Keratinocyte (primary cell): ENCODE data around the gene GRPEL1. TPM values are rescaled to one million over a fixed set of nuclear protein-coding genes. Genes with fewer than 3 reads are reported as not detected.

Source experiments
- DNase-seq: peaks from one replicate; pipeline ENCODE4 v3.0.0-alpha.2; 2011; ENCODE audit warnings: low read depth, missing footprints, low spot score
- FAIRE-seq: peaks from 2 replicates; lab custom pipeline; 2011; peaks lifted over from hg19 to GRCh38; lab: Jason Lieb, UNC
- H2AFZ ChIP-seq: 2 replicates; pipeline ENCODE4 v1.6.0; 2012; ENCODE audit warnings: low read length, control low read depth, inconsistent platforms; ENCODE audit not compliant: control insufficient read depth
- H3K27ac ChIP-seq: 2 replicates; pipeline ENCODE4 v1.5.1; 2011; ENCODE audit warnings: low read length; ENCODE audit not compliant: control insufficient read depth, insufficient read depth
- H3K27me3 ChIP-seq: 3 replicates; pipeline ENCODE4 v1.6.0; 2011; ENCODE audit warnings: low read length; ENCODE audit not compliant: control insufficient read depth, insufficient read depth; ENCODE audit errors: extremely low read depth
- H3K36me3 ChIP-seq, 2 experiments: 2 replicates in 1 of 2; 3 replicates in 1 of 2; pipeline ENCODE4 v1.5.1; 2011; ENCODE audit warnings: low read length in 2 of 2, mild to moderate bottlenecking in 1 of 2; ENCODE audit not compliant: control insufficient read depth in 2 of 2, insufficient read depth in 2 of 2; ENCODE audit errors: extremely low read depth in 1 of 2
- H3K4me1 ChIP-seq: 3 replicates; pipeline ENCODE4 v1.5.1; 2011; ENCODE audit warnings: low read length; ENCODE audit not compliant: control insufficient read depth, insufficient read depth; ENCODE audit errors: extremely low read depth
- H3K4me2 ChIP-seq: 3 replicates; pipeline ENCODE4 v1.6.0; 2011; ENCODE audit warnings: low read depth, low read length; ENCODE audit not compliant: control insufficient read depth, insufficient read depth; ENCODE audit errors: extremely low read depth
- H3K4me3 ChIP-seq, 3 experiments: fragments of 200-600 bp in 1 of 3; sonication (generic) in 1 of 3; 2 replicates in 2 of 3; 3 replicates in 1 of 3; pipeline ENCODE4 v1.5.1; 2011 to 2016; ENCODE audit warnings: low read length in 3 of 3, mild to moderate bottlenecking in 3 of 3, control low read depth in 2 of 3, inconsistent platforms in 1 of 3, low read depth in 1 of 3, mixed read lengths in 1 of 3, mixed run types in 1 of 3, moderate library complexity in 1 of 3; ENCODE audit not compliant: control insufficient read depth in 2 of 3, insufficient read depth in 2 of 3; ENCODE audit errors: extremely low read depth in 1 of 3
- H3K79me2 ChIP-seq: 2 replicates; pipeline ENCODE4 v1.6.0; 2012; ENCODE audit warnings: low read length; ENCODE audit not compliant: control insufficient read depth, insufficient read depth
- H3K9ac ChIP-seq: 3 replicates; pipeline ENCODE4 v1.6.0; 2011; ENCODE audit warnings: low read length; ENCODE audit not compliant: control insufficient read depth, insufficient read depth; ENCODE audit errors: extremely low read depth
- H3K9me1 ChIP-seq: 3 replicates; pipeline ENCODE4 v1.6.0; 2011; ENCODE audit warnings: low read length; ENCODE audit not compliant: control insufficient read depth, insufficient read depth; ENCODE audit errors: extremely low read depth
- H3K9me3 ChIP-seq: 2 replicates; pipeline ENCODE4 v1.5.1; 2012; ENCODE audit warnings: low read depth, low read length; ENCODE audit not compliant: control insufficient read depth
- H4K20me1 ChIP-seq: 3 replicates; pipeline ENCODE4 v1.6.0; 2011; ENCODE audit warnings: low read length; ENCODE audit not compliant: control insufficient read depth, insufficient read depth; ENCODE audit errors: extremely low read depth
- EZH2 ChIP-seq: IDR thresholded peaks from one replicate; pipeline ENCODE4 v1.6.1; 2012; ENCODE audit warnings: inconsistent platforms, mild to moderate bottlenecking, low read length, moderate library complexity
- dilution Hi-C: fragments of 300-500 bp; cut with MboI; formaldehyde crosslinking; loops from one replicate; pipeline ENCODE4 v1.7.0; 2020; ENCODE audit warnings: low sequenced_read_pairs; ENCODE audit not compliant: extremely low pct_ligation_motif_present
- polyA plus RNA-seq, 5 experiments: library from polyadenylated mRNA; depleted of rRNA in 3 of 5; stranded (reverse) in 3 of 5; stranded (forward) in 1 of 5; unstranded in 1 of 5; fragments of >200 nt; gene quantifications; 1 replicate in 1 of 5; 2 replicates in 3 of 5; 3 replicates in 1 of 5; pipeline versions ENCODE4 v1.2.1 to v1.2.3, GENCODE V29; 2011 to 2012; ENCODE audit warnings: missing spikeins in 2 of 5, low read depth in 1 of 5, low replicate concordance in 1 of 5
- TF ChIP-seq, protein P1 (sequence below), 3 experiments: IDR thresholded peaks in 1 of 3; conservative IDR thresholded peaks in 1 of 3; optimal IDR thresholded peaks in 1 of 3; 2 replicates in 2 of 3; 3 replicates in 1 of 3; pipeline versions ENCODE3 to v1.5.1; 2011; ENCODE audit warnings: low read length in 3 of 3, mild to moderate bottlenecking in 3 of 3, moderate library complexity in 2 of 3, control low read depth in 1 of 3, inconsistent platforms in 1 of 3; ENCODE audit not compliant: insufficient read depth in 2 of 3; ENCODE audit errors: extremely low read depth in 1 of 3

GRPEL1 gene
- polyA plus RNA-seq, 1 donor (not counting 4 experiments of a cell fraction or from before 2014, with no cell fraction given): 59.1 TPM

DNA sequence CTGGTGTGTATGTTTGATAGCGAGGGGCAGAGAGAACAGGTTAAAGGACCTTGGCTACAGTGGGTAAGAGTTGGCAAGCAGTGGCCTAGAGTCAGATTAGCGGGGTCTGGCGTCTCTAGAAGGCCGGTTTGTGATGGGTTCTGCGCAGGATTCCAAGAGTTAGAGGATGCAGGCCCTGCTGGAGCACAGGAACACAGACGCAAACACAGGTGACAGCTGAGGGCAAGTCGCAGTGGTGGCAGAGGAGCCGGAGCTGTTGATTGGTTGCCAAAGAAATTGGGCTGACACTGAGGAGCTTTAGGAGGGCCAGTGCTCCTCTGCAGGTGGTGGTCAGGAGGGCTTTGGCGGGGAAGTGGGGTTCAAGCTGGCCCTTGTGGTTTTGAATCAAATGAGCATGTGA, 20.9 kb downstream of the GRPEL1 start:
- Histone ChIP-seq H3K9ac (no peak overlapping the region), H3K4me3 (no peak overlapping the region), H3K79me2 (peaks cover 75% of the 10 kb centered on the region), H3K9me3 (no peaks in the 10 kb centered on the region), H3K4me1 (peaks cover 12% of the 10 kb centered on the region), H3K9me1 (peaks cover 2% of the 10 kb centered on the region), H3K36me3 (peaks cover 3 to 16% of the 10 kb centered on the region in 2 experiments), H4K20me1 (peaks cover 7% of the 10 kb centered on the region), H2AFZ (no peak overlapping the region), H3K27ac (no peak overlapping the region), H3K27me3 (no peaks in the 10 kb centered on the region), H3K4me2 (no peak overlapping the region)
- FAIRE-seq (no peak), DNase-seq (no peak)
- TF ChIP-seq EZH2: no peak
- TF ChIP-seq, protein P1, sequence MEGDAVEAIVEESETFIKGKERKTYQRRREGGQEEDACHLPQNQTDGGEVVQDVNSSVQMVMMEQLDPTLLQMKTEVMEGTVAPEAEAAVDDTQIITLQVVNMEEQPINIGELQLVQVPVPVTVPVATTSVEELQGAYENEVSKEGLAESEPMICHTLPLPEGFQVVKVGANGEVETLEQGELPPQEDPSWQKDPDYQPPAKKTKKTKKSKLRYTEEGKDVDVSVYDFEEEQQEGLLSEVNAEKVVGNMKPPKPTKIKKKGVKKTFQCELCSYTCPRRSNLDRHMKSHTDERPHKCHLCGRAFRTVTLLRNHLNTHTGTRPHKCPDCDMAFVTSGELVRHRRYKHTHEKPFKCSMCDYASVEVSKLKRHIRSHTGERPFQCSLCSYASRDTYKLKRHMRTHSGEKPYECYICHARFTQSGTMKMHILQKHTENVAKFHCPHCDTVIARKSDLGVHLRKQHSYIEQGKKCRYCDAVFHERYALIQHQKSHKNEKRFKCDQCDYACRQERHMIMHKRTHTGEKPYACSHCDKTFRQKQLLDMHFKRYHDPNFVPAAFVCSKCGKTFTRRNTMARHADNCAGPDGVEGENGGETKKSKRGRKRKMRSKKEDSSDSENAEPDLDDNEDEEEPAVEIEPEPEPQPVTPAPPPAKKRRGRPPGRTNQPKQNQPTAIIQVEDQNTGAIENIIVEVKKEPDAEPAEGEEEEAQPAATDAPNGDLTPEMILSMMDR (optimal IDR thresholded peaks at IDR 0.05 in 1 of 3, IDR thresholded peaks at IDR 0.05 in 1 of 3, conservative IDR thresholded peaks at IDR 0.05 in 1 of 3; ENCODE audit: extremely low read depth in 1 of 3, insufficient read depth in 2 of 3, low read length in 3 of 3): no peak
- dilution Hi-C loops: no loop called here

DNA sequence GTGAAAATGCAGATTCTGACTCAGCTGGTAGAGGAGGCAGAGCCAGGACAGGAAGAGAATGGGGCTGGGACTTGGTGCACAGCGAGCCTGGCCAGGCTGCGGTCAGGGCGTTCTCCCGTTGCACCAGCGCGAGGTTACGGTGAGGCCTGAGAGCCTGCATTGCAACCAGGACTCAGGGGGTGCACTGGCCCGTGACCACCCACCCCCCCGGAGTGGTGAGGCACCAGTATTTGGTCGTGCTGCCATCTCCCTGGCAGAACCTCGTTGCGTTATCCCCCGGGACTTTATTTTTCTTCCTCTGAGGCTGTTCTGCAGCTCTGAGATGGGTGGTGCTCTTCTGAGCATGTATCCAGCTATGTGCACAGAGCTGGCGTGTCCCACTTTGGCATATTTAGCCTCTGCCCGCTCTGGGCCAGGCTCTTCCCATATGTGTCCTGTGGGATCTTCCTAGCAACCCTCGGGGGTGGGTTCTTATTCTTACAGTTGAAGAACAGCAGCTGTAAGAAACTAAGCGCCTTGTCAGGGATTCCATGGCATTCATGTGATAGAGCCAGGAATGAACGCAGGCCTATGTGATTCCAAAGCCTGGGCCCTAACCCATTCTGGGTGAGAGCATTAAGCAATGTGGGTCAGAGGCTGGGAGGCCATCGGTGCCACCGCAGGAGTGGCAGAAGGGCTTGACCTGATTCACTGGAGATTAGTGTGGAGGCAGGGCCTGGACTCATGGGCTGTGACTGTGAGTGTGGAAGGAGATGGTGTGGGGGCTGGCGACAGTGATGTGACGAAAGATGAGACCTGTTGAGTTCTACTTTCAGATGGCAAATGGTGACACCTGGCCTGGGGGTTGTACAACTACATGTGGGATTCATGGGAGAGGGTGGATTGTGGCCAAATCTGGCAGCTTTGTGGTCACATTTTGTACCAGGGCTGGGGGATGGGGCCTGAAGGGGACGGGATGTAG, 21.6 kb downstream of the GRPEL1 start:
- peaks cover 13% of the 10 kb centered on the region for H3K4me1 ChIP-seq
- no peak overlapping the region for H3K27ac ChIP-seq
- peaks cover 7% of the 10 kb centered on the region for H4K20me1 ChIP-seq
- H3K9me3 ChIP-seq: no peaks in the 10 kb centered on the region
- no peak overlapping the region for H2AFZ ChIP-seq
- H3K27me3 ChIP-seq: no peaks in the 10 kb centered on the region
- H3K79me2 ChIP-seq: peaks cover 72% of the 10 kb centered on the region
- DNase-seq (no peak), FAIRE-seq (no peak)
- no peak overlapping the region for H3K4me2 ChIP-seq
- H3K9me1 ChIP-seq: peaks cover 2% of the 10 kb centered on the region
- TF ChIP-seq EZH2: no peak
- TF ChIP-seq, protein P1 (optimal IDR thresholded peaks at IDR 0.05 in 1 of 3, IDR thresholded peaks at IDR 0.05 in 1 of 3, conservative IDR thresholded peaks at IDR 0.05 in 1 of 3; ENCODE audit: extremely low read depth in 1 of 3, insufficient read depth in 2 of 3, low read length in 3 of 3): no peak
- peaks cover 3 to 16% of the 10 kb centered on the region in 2 experiments for H3K36me3 ChIP-seq
- H3K4me3 ChIP-seq: no peak overlapping the region
- H3K9ac ChIP-seq: no peak overlapping the region
- dilution Hi-C loops: no loop called here
